Measurements from ENCODE around the gene RAB11FIP4.

Gene RAB11FIP4

GRCh38 chr17:31390426-31390747 lies 1.1 kb upstream of the RAB11FIP4 start:
- Histone ChIP-seq H2AFZ (ENCODE audit: low read length) (no peak overlapping the region), H3K4me2 (ENCODE audit: low read depth, low read length, poor library complexity, severe bottlenecking) (no peak overlapping the region), H3K27me3 (ENCODE audit: insufficient read depth, low read length, poor library complexity, severe bottlenecking) (no peaks in the 10 kb centered on the region), H3K36me3 (ENCODE audit: insufficient read depth, low read length) (no peaks in the 10 kb centered on the region), H4K20me1 (ENCODE audit: insufficient read depth, low read length, poor library complexity, severe bottlenecking) (no peaks in the 10 kb centered on the region), H3K9ac (ENCODE audit: low read depth, low read length, poor library complexity, severe bottlenecking) (no peak overlapping the region), H3K4me1 (ENCODE audit: insufficient read depth, low read length, poor library complexity, severe bottlenecking) (no peaks in the 10 kb centered on the region), H3K4me3 (ENCODE audit: low read length, poor library complexity, severe bottlenecking) (no peak overlapping the region), H3K79me2 (ENCODE audit: insufficient read depth, low read length) (no peaks in the 10 kb centered on the region), H3F3A (ENCODE audit: low read depth) (no peaks in the 10 kb centered on the region), H3K9me2 (replicated peaks; ENCODE audit: low read depth, low read length) (no peaks in the 10 kb centered on the region), H3K9me3 (ENCODE audit: insufficient read depth, low read depth, low read length) (no peaks in the 10 kb centered on the region)
- TF ChIP-seq CTCF (conservative IDR thresholded peaks at IDR 0.05; ENCODE audit: low read length): no peak

- Histone ChIP-seq H3K4me1 (ENCODE audit: insufficient read depth, low read length, poor library complexity, severe bottlenecking) (no peaks in the 10 kb centered on the region), H3K36me3 (ENCODE audit: insufficient read depth, low read length) (no peaks in the 10 kb centered on the region), H2AFZ (ENCODE audit: low read length) (no peak overlapping the region), H3K79me2 (ENCODE audit: insufficient read depth, low read length) (no peaks in the 10 kb centered on the region), H3K9ac (ENCODE audit: low read depth, low read length, poor library complexity, severe bottlenecking) (no peak overlapping the region), H3K9me2 (replicated peaks; ENCODE audit: low read depth, low read length) (no peaks in the 10 kb centered on the region), H3K4me2 (ENCODE audit: low read depth, low read length, poor library complexity, severe bottlenecking) (no peak overlapping the region), H3F3A (ENCODE audit: low read depth) (no peaks in the 10 kb centered on the region), H4K20me1 (ENCODE audit: insufficient read depth, low read length, poor library complexity, severe bottlenecking) (no peaks in the 10 kb centered on the region), H3K4me3 (ENCODE audit: low read length, poor library complexity, severe bottlenecking) (no peak overlapping the region), H3K27me3 (ENCODE audit: insufficient read depth, low read length, poor library complexity, severe bottlenecking) (no peaks in the 10 kb centered on the region), H3K9me3 (ENCODE audit: insufficient read depth, low read depth, low read length) (no peaks in the 10 kb centered on the region)
- TF ChIP-seq CTCF (conservative IDR thresholded peaks at IDR 0.05; ENCODE audit: low read length): no peak
These were observed 553 bp upstream of the RAB11FIP4 start for GRCh38 chr17:31390748-31391495.

GRCh38 chr17:31392002-31392855 lies 754 bp downstream of the RAB11FIP4 start:
- H3K9me3 ChIP-seq (ENCODE audit: insufficient read depth, low read depth, low read length): no peaks in the 10 kb centered on the region
- no peaks in the 10 kb centered on the region for H3K4me1 ChIP-seq (ENCODE audit: insufficient read depth, low read length, poor library complexity, severe bottlenecking)
- H3K27me3 ChIP-seq (ENCODE audit: insufficient read depth, low read length, poor library complexity, severe bottlenecking): no peaks in the 10 kb centered on the region
- H3K79me2 ChIP-seq (ENCODE audit: insufficient read depth, low read length): no peaks in the 10 kb centered on the region
- H2AFZ ChIP-seq (ENCODE audit: low read length): no peak overlapping the region
- no peaks in the 10 kb centered on the region for H4K20me1 ChIP-seq (ENCODE audit: insufficient read depth, low read length, poor library complexity, severe bottlenecking)
- H3K4me3 ChIP-seq (ENCODE audit: low read length, poor library complexity, severe bottlenecking): no peak overlapping the region
- TF ChIP-seq CTCF (conservative IDR thresholded peaks at IDR 0.05; ENCODE audit: low read length) (no peak), EZH2phosphoT487 (IDR thresholded peaks at IDR 0.05; ENCODE audit: borderline replicate concordance) (no peak)
- no peaks in the 10 kb centered on the region for H3K9me2 ChIP-seq (replicated peaks; ENCODE audit: low read depth, low read length)
- no peaks in the 10 kb centered on the region for H3F3A ChIP-seq (ENCODE audit: low read depth)
- H3K9ac ChIP-seq (ENCODE audit: low read depth, low read length, poor library complexity, severe bottlenecking): no peak overlapping the region
- H3K4me2 ChIP-seq (ENCODE audit: low read depth, low read length, poor library complexity, severe bottlenecking): no peak overlapping the region
- H3K36me3 ChIP-seq (ENCODE audit: insufficient read depth, low read length): no peaks in the 10 kb centered on the region
